Ectodermal cell (in vitro differentiated cells): ENCODE data around the gene YARS1.

Experiments
- H3K27ac ChIP-seq: 2 replicates; pipeline ENCODE4 v1.7.0; 2013; ENCODE audit warnings: mild to moderate bottlenecking, low read depth, low read length; ENCODE audit not compliant: insufficient read depth, poor library complexity, severe bottlenecking
- H3K27me3 ChIP-seq: 2 replicates; pipeline ENCODE4 v1.7.0; 2013; ENCODE audit warnings: mild to moderate bottlenecking, low read length; ENCODE audit not compliant: insufficient read depth, control insufficient read depth, poor library complexity, severe bottlenecking
- H3K36me3 ChIP-seq: one replicate; pipeline ENCODE4 v1.7.0; 2013; ENCODE audit warnings: low read length; ENCODE audit not compliant: control insufficient read depth, insufficient read depth
- H3K4me1 ChIP-seq: one replicate; pipeline ENCODE4 v1.7.0; 2013; ENCODE audit warnings: low read length; ENCODE audit not compliant: control insufficient read depth, insufficient read depth
- H3K4me3 ChIP-seq: 2 replicates; pipeline ENCODE4 v1.7.0; 2013; ENCODE audit warnings: low read depth, low read length, control low read depth; ENCODE audit not compliant: insufficient read depth
- H3K9me3 ChIP-seq: 2 replicates; pipeline ENCODE4 v1.7.0; 2013; ENCODE audit warnings: mild to moderate bottlenecking, low read length, moderate library complexity; ENCODE audit not compliant: control insufficient read depth
- WGBS, 2 experiments: methylation state at CpG; one replicate each; pipeline ENCODE4 v1.1.7; 2013; ENCODE audit warnings: missing lambda C conversion rate in 2 of 2; 5-methylcytosine and 5-hydroxymethylcytosine counted together

The YARS1 gene

GRCh38 chr1:32771561-32772280 lies 45.4 kb downstream of the YARS1 start:
- H3K36me3 ChIP-seq, result peaks cover 14% of the 10 kb centered on the region
- 92% methylated on average over 30 of the region's 30 CpGs for WGBS, 2 experiments
- peaks cover 22% of the 10 kb centered on the region for H3K4me1 ChIP-seq
- no peaks in the 10 kb centered on the region for H3K9me3 ChIP-seq
- H3K27ac ChIP-seq, result no peak overlapping the region
- no peaks in the 10 kb centered on the region for H3K27me3 ChIP-seq
- no peak overlapping the region for H3K4me3 ChIP-seq

GRCh38 chr1:32770741-32771548 lies 46.2 kb downstream of the YARS1 start:
- Histone ChIP-seq H3K9me3 (no peaks in the 10 kb centered on the region), H3K4me1 (peaks cover 29% of the 10 kb centered on the region), H3K27me3 (no peaks in the 10 kb centered on the region), H3K36me3 (peaks cover 13% of the 10 kb centered on the region), H3K27ac (no peak overlapping the region), H3K4me3 (no peak overlapping the region)
- WGBS, 2 experiments, result 78 to 80% methylated on average over 18 of the region's 18 CpGs

GRCh38 chr1:32770221-32770731 lies 46.9 kb downstream of the YARS1 start:
- H3K36me3 ChIP-seq, result peaks cover 6% of the 10 kb centered on the region
- no peaks in the 10 kb centered on the region for H3K27me3 ChIP-seq
- peaks cover 36% of the 10 kb centered on the region for H3K4me1 ChIP-seq
- H3K9me3 ChIP-seq, result no peaks in the 10 kb centered on the region
- H3K4me3 ChIP-seq, result no peak overlapping the region
- WGBS, 2 experiments, result 89 to 90% methylated on average over 25 of the region's 25 CpGs
- no peak overlapping the region for H3K27ac ChIP-seq

- H3K36me3 ChIP-seq, result peaks cover 5% of the 10 kb centered on the region
- no peak overlapping the region for H3K27ac ChIP-seq
- no peaks in the 10 kb centered on the region for H3K27me3 ChIP-seq
- 92 to 93% methylated on average over 32 of the region's 32 CpGs for WGBS, 2 experiments
- no peaks in the 10 kb centered on the region for H3K9me3 ChIP-seq
- H3K4me3 ChIP-seq, result no peak overlapping the region
- H3K4me1 ChIP-seq, result peaks cover 42% of the 10 kb centered on the region
Observed at GRCh38 chr1:32769524-32770220, 47.5 kb downstream of the YARS1 start.

- Histone ChIP-seq H3K27me3 (no peaks in the 10 kb centered on the region), H3K9me3 (no peaks in the 10 kb centered on the region), H3K36me3 (peaks cover 5% of the 10 kb centered on the region), H3K4me1 (peaks cover 42% of the 10 kb centered on the region), H3K27ac (no peak overlapping the region), H3K4me3 (no peak overlapping the region)
- 88 to 90% methylated on average over 16 of the region's 16 CpGs for WGBS, 2 experiments
Observed at GRCh38 chr1:32768110-32768850, 48.9 kb downstream of the YARS1 start.

GRCh38 chr1:32767641-32768040 lies 49.5 kb downstream of the YARS1 start:
- no peak overlapping the region for H3K4me3 ChIP-seq
- peaks cover 5% of the 10 kb centered on the region for H3K36me3 ChIP-seq
- WGBS, 2 experiments, result 89% methylated on average over 5 of the region's 5 CpGs
- H3K9me3 ChIP-seq, result no peaks in the 10 kb centered on the region
- no peak overlapping the region for H3K27ac ChIP-seq
- no peaks in the 10 kb centered on the region for H3K27me3 ChIP-seq
- H3K4me1 ChIP-seq, result peaks cover 42% of the 10 kb centered on the region

GRCh38 chr1:32767156-32767555 lies 50.0 kb downstream of the YARS1 start:
- Histone ChIP-seq H3K36me3 (peaks cover 5% of the 10 kb centered on the region), H3K4me3 (no peak overlapping the region), H3K9me3 (no peaks in the 10 kb centered on the region), H3K27me3 (no peaks in the 10 kb centered on the region), H3K27ac (no peak overlapping the region), H3K4me1 (peaks cover 42% of the 10 kb centered on the region)
- WGBS, 2 experiments, result 89 to 93% methylated on average over 8 of the region's 8 CpGs

- 15% methylated on average over 7 of the region's 7 CpGs for WGBS, 2 experiments
- Histone ChIP-seq H3K27ac (no peak overlapping the region), H3K4me3 (peak overlapping the region; percentile 3)
Observed at GRCh38 chr1:32766328-32766972, 50.7 kb downstream of the YARS1 start.

GRCh38 chr1:32765570-32766327 lies 51.4 kb downstream of the YARS1 start:
- H3K9me3 ChIP-seq, result no peaks in the 10 kb centered on the region
- peak overlapping the region; percentile 22 for H3K4me3 ChIP-seq
- H3K36me3 ChIP-seq, result peaks cover 5% of the 10 kb centered on the region
- no peaks in the 10 kb centered on the region for H3K27me3 ChIP-seq
- no peak overlapping the region for H3K27ac ChIP-seq
- H3K4me1 ChIP-seq, result peaks cover 50% of the 10 kb centered on the region
- 7% methylated on average over 27 of the region's 27 CpGs for WGBS, 2 experiments

More at GRCh38 chr1:32766328-32766972, 50.7 kb downstream of the YARS1 start:
- no peaks in the 10 kb centered on the region for H3K9me3 ChIP-seq
- peaks cover 5% of the 10 kb centered on the region for H3K36me3 ChIP-seq
- no peaks in the 10 kb centered on the region for H3K27me3 ChIP-seq
- peaks cover 43% of the 10 kb centered on the region for H3K4me1 ChIP-seq
